SW480 (cell line): ENCODE measurements around the gene RBCK1.
A peak's percentile ranks its signal among the peaks of the same experiment; 100 is the strongest.
"Not testable (repeated sequence)": the region's sequence is repeated elsewhere in the genome, so short reads cannot be mapped to it uniquely, and the experiment has no call there.

Experiments
- DNase-seq: peaks from one replicate; pipeline ENCODE4 v3.0.0-alpha.2; 2016; ENCODE audit warnings: low spot score

Gene RBCK1

DNA sequence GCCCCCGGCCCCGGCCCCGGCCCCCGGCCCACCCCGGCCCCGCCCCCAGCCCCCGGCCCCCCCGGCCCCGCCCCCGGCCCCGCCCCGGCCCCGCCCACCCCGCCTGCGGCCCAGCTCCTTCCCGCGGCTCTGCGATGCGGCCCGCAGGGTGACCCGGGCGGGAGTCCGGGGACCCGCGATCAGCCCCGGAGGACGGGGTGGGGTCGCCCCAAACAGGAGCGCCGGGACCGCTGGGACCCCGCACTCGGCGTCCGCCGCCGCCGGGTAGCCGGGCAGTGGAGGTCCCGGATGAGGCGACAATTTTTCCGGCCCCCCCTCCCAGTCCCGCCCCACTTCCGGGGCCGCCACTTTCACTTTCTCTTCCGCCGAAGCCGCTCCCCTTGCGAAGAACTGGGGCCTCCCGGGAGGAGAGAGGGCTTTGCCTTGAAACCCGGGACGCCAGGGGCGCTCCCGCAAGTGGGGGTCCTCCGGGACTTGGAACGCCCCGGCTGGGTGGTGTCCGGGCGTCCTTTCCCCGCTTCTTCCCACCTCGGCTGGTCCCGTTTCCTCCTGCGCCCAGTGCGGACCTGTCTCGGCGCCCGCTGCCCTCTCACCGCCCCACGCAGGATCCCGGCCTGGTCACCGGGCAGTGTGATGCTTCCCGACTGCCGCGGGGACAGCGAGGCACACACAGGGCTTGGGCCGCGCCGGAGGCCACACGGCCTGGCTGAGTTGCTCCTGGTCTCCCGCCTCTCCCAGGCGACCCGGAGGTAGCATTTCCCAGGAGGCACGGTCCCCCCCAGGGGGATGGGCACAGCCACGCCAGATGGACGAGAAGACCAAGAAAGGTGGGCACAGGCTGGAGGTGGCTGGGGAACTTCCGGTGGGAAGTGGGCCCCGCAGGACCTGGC lies at the start of gene RBCK1:
Gene RBCK1 (plus strand): TSS at position 347 of the 890 bp plus-strand sequence. CDS start 459 bp downstream, at position 806.
- peak; percentile 89 for DNase-seq

DNA sequence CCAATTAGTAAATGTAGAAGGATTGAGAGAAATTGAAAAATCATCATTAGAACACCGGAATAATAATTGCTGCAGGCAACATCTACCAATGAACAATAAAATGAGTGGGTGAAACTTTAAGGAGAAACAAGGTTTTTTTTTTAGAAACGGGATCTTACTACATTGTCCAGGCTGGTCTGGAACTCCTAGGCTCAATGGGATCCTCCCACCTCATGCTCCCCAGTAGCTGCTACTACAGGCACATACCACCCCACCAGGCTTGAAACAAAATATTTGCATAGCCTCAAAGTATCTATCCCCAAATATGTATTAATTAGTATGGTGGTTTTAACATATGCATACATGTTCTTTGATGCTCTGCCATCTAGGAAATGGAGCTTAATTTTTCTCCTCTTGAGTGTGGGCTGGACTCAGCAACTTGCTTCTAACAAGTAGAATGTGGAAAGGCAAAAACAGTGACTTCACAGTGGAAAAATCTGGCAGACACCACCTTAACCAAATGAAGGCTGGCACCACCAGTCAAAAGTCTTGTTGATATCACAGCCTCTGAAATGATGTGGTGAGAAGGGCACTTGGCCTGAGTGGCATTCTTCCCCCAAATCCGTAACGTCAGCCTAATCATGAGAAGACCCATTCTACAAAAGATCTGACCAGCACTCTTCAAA lies 49.1 kb upstream of the RBCK1 start:
- DNase-seq: no peak

DNA sequence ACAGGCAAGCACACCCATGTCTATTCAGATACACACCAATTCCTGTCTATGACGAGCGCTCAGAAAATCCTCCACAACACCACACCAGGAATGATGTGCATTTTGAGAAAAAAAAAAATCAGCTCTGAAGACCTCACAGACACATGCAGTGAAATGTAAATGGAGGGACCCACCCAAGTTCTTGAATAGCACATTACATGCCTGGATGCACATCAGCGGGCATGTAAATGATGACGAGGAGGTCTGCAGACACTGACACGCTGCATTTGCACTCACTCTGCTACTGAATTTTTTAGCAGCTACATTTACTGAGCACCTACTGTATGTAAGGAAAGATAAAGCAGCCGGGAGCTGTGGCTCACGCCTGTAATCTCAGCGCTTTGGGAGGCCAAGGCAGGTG lies 46.5 kb upstream of the RBCK1 start:
- DNase-seq: no peak

DNA sequence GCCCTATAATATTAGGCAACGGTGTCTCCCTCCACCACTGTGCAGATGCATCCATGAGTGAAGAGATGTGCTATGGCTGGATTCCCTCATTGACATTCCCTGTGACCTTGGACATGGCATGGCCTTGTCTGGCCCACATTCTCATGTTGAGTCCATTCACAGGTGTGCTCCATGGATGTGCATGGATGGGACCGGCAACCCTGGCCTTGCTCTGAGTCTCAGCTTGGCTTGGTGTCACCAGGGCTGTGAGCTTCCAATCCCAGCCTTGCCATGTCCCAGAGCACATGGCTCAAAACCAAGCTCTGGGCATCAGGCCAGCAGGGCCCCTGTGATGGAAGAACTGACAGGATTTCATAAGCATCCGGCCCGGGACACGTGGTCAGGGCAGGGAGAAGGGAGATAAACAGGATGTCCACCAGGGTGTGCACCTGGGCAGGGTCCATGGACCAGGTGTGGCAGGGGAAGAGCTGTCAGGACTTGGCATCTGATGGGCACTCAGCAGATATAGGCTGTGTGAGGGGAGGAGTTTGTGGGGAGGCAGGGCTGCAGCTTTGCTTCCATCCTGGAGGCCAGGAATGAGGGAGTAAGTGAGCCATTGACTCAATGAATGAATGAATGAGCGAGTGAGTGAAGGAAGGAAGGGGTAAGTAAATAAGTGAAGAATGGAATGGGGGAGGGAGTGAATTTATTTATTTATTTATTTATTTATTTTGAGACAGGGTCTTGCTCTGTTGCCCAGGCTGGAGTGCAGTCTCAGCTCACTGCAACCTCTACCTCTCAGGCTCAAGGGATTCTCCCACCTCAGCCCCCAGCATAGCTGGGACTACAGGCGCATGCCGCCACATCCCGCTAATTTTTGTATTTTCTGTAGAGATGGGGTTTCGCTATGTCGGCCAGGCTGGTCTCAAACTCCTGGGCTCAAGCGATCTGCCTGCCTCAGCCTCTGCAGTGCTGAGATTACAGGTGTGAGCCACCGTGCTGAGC lies 45.5 kb upstream of the RBCK1 start:
- peak; percentile 99 for DNase-seq

DNA sequence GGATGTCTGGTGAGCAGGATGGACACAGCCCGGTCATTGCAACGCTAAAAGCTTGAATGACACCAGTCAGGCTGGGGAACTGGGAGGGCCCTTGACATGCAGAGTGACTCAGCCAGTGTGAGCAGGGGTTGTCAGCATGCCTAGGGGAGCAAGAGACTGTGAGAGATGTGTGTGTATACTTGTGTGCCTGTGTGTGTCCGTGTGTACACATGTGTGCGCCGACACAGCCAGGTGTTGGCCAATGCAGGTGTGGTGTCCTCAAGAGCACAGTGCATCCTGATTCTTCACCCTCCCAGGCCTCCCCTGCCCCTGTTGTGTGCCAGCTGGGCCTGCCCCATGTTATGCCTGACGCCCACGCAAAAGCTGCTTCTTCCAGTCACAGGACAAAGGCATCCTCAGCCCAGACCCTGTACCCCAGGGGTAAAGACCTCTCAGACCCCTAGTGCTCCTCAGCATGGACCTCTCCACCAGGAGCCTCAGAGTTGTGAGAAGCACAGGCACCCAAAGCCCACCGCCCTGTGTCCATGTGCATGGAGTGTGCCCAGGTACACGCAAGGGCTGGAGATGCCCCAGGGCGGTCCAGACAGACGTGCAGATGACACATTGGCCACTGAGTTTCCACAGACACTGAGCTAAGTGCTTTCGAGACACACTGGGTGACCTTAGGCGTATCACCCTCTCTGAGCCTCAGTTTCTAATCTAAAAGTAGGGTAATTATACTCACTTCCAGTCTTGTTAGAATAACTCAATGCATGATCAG lies 44.6 kb upstream of the RBCK1 start:
- peak; percentile 92 for DNase-seq

DNA sequence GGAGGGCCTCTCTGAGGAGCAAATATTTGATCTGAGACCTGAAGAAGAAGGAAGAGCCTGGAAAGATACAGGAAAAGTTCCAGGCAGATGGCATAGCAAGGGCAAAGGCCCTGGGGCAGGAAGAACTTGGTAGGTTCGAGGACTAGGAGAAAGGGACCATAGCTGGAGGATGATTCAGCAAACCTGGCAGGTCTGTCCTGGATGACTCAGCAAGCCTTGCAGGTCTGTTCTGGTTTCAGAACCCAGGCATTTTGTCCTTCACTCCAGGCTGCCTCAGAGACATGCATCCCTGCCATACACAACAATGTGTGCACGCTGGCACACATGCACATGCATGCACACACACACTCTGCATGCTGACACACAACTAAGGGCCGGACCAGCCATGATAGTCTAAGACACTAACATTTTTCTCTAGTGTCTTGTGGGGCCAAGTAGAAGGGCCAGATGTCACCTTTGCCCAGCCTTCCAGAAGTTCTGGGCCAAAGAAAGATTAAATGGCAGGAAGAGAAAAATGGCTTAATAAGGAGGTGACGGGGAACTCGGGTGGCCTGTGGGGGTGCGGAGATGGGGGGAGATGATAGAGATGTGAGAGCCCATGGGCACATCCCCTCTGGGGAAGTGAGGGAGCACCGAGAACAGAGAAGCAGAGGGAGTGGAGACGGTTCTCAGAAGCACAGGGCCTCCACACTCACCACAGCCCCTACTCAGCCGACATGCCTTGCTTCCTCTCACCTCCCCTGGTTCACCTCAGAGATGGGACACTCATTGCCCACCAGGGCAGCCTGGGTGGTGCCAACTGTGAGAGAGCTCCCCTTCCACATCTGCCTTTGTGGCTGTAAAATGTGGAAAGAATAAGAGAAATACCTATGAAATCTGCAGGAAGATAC lies 42.9 kb upstream of the RBCK1 start:
- peak; percentile 73 for DNase-seq

DNA sequence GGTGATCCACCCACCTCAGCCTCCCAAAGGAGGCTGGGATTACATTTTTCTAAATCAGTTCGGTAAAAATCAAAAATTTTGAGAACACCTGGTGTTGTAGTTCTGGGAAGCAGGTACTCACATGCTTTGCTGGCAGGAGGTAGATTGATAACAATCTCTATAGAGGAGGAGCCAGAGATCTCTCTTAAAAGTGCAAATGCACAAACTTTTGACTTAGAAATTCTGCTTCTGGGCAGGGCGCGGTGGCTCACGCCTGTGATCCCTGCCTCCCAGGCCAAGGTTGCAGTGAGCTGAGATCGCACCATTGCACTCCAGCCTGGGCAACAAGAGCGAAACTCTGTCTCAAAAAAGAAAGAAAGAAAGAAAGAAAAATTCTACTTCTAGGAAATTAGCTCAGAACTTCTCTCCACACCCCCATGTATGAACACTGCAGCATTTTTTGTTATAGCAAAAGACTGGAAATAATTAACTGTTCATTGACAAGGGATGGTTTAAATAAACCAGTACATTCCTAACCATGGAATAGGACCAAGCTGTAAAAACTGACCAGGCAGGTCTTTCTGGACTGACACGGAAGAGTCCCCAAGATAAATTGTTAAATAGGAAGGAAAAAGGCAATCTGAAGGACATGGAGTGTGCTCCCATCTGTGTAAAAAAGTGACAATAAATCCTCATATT lies 41.9 kb upstream of the RBCK1 start:
- no peak for DNase-seq

DNA sequence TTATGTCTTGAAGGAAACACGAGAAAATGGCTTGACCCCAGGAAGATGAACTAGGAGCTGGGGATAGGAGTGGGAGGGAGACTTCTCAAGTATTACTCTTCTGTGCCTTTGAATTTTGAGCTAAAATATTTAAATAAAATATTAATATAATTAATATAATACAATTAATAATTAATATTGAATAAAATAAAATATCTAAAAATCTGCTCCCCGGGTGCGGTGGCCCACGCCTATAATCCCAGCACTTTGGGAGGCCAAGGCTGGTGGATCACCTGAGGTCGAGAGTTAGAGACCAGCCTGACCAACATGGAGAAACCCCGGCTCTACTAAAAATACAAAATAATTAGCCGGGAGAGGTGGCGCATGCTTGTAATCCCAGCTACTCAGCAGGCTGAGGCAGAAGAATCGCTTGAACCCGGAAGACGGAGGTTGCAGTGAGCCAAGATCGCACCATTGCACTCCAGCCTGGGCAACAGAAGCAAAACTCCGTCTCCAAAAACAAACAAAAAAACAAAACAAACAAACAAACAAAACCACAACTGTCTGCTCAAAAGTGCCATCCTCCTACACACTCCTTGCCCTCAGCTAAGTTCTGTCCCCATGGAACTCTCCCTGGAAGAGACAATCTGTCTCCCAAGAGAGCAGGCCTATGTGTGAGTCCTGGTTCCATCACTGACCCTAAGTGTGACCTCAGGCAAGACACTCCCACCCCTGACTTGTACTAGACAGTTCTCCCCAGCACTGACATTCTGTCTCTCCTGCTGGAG lies 41.2 kb upstream of the RBCK1 start:
- no peak for DNase-seq

DNA sequence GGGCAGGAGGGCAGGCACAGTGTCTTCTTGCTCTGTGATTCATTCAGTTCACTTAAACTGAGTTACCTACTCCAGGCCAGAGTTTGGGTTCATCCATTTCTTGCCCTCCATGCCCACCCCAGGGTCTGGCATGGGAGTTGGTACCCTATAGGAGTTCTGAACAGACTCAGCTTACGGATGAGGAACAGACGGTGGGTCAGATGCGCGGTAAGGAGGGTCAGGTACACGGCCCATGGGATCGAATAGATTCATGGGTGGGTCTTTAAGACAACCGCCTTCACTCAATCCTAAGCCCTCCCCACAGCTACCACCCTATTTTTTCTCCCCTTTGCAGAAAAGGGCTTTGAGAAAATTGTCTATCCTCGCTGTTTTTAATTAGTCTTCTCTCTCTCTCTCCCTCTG lies 40.6 kb upstream of the RBCK1 start:
- no peak for DNase-seq

DNA sequence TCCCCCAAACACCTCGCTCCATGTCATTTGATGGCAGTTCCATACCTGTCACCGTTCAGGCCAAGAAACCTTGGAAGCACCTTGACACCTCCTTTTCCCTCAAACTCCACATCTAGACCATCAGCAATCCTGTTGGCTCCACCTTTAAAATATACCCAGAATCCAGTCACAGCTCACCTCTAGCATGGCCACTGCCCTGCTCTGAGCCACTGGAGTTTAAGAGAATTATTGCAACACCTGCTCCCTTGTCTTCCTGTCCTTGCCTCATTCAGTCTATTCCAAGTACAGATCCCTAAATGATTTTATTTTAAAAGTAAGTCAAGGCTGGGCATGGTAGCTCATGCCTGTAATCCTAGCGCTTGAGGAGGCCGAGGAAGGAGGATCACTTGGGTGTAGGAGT lies 39.2 kb upstream of the RBCK1 start:
- no peak for DNase-seq

DNA sequence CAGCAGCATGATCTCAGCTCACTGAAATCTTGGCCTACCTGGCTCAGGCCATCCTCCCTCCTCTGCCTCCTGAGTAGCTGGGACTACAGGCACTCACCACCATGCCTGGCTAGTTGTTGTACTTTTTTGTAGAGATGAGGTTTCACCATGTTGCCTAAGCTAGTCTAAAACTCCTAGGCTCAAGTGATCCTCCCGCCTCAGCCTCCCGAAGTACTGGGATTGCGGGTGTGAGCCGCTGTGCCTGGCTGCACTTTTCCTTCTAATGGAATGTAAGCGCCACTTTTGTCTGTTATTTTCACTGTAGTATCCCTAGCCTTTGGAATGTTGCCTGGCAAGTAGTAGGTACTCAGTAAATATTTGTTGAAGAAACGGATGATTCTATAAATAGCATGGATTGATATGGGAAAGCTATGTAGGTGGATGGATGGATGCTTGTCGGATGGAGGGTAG lies 37.9 kb upstream of the RBCK1 start:
- no peak for DNase-seq

DNA sequence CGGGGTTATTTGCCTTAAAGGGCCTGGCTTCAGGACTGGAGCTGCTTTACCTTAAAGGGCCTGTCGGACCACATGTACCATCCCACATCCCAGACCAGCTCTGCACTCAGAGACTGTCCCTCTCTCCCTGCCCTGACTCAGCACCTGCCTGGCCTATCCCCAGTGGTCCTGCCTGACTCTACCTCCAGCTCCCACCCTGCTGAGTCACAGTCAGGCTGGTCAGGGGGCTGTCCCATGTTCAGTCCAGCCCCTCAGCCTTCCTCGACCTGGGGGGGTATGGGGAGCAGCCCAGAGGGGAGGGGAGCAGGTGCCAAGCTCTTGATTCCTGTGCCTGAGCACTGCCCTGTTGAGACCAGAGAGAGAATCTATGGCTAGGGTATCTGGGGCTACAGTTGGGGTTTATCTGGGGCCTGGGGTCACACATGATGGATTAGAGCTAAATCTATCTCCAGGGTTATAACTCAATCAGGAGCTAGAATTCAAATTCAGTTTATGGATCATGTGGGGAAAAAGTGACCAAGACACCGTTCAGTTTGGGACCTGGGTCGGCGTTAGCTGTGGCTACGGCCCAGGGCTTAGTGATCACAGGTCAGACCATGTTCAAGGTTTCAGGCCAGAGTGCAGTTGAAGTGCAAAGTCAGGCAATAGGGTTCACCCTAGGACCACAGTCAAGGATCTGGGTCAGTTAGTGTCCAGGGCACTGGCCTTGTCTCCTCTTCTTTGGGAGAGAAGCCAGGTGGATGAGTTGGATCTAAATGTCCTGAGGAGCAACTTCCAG lies 36.9 kb upstream of the RBCK1 start:
- no peak for DNase-seq

DNA sequence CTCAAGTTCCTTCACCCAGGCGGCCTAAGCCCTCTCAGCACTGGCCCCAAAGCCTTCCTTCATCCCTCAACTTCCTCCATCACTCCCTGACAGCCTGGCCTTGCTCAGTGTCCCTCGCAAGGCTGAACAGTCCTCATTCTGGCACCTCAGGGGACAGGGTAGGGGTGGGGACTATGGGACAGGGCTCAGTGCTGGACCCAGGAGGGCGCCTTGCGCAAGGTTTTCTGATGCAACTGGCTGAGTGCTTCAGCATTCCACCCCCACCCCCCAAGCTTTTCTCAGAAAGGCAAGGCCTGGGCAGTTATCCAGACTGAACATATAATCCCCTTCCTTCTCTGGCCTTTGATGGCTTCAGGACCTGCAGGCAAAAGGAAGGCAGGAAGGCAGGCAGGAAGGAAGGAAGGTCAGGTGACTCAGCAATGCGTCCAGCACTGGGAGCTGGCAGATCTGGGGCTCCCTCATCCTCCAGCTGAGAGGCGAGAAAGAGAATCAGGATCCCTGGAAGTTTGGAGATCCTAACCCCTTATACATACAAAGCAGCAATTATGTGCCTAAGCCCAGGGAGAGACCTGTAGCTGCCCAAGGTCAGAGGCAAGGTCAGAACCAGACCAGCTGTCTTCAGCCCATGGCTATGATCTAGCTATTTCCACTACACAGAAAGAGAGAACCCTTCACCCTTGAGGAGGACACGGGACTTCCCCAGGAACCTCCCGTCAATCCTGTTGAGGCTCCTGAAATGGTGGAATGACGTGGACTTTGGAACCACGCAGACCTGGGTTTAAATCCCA lies 36.1 kb upstream of the RBCK1 start:
- peak; percentile 89 for DNase-seq

DNA sequence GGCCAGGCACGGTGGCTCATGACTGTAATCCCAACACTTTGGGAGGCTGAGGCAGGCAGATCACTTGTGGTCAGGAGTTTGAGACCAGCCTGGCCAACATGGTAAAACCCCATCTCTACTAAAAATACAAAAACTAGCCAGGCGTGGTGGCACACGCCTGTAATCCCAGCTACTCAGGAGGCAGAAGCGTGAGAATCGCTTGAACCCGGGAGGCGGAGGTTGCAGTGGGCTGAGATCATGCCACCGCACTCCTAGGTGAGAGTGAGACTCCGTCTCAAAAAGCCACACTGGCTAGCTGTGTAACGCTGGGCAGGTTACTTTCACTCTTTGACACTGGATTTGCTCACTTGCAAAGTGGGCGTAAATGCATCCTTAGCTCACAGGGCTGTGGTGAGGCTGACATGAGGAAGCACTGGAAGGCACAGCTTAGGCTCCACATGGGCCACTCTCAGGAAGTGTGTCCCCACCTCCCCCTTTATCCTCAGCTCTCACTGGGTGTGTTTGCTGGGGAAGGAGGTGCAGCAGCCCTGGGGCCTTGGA lies 35.5 kb upstream of the RBCK1 start:
- DNase-seq: not testable (repeated sequence)

DNA sequence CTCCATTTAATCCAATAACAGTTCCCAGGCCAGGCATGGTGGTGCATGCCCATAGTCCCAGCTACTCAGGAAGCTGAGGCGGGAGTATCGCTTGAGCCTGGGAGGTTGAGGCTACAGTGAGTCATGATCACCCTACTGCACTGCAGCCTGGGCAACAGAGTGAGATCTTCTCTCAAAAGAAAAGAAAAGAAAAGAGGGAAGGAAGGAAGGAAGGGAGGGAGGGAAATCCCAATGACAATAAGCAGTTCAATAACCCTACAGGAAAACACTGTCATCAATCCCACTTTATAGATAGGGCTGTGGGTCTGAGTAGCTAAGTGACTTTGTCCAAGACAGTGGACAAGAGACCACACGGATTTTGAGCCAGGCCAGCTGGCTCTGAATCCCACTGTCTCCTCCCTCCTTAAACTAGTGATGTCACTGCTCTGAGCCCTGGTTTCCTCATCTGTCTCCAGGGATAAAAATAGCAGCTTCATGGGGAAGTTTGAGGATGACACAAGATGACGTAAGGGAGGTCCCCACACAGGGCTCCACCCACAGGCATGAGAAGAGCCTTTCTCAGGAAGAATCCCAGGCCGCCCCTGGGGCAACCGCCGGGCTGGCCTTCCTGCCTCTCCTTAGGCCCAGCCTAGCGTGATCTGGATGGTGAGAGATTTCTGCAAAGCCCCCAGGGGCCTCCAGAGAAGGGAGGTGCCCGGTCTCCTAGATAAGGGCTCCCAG lies 34.8 kb upstream of the RBCK1 start:
- peak; percentile 89 for DNase-seq

DNA sequence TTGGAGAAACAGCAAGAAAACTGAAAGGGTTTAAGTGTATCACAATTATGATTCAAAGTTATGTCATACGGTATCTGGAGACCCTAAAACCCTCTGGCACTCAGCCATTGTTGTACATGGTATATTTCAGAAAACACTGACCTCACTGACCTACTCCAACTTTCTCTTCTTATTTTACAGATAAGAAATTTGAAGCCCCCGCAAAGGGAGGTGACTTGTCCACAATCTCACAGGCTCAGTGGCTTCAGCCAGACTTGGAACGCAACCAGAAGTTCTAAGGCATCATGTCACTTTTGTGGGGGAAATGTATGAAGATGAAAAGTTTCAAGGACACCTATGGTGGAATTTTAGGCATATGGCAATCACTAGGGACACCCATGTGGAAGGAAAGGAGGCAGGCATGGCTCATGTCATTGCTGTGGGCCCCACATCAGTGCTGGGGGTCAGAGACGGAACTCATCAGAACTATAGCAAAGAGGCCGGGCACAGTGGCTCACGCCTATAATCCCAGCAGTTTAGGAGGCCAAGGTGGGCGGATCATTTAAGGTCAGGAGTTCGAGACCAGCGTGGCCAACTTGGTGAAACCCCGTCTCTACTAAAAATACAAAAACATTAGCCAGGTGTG lies 32.7 kb upstream of the RBCK1 start:
- DNase-seq: no peak
